ENCODE measurements around the gene COLQ.
A peak's percentile ranks its signal among the peaks of the same experiment; 100 is the strongest.
"Not testable (repeated sequence)": the region's sequence is repeated elsewhere in the genome, so short reads cannot be mapped to it uniquely, and the experiment has no call there.

Gene COLQ

GRCh38 chr3:15430624-15431023 lies 90.9 kb downstream of the COLQ start:
- no peak for DNase-seq (ENCODE audit: low read depth in 1 of 2, low spot score in 1 of 2)

GRCh38 chr3:15429080-15429479 lies 92.4 kb downstream of the COLQ start:
- DNase-seq (ENCODE audit: low read depth in 1 of 2, low spot score in 1 of 2) = no peak

- DNase-seq (ENCODE audit: low read depth in 1 of 2, low spot score in 1 of 2) = peak in 1 of 2 donors; percentile 27
Measured at GRCh38 chr3:15428539-15428938, 93.0 kb downstream of the COLQ start.

- DNase-seq (ENCODE audit: low read depth in 1 of 2, low spot score in 1 of 2) = no peak
Measured at GRCh38 chr3:15427981-15428380, 93.5 kb downstream of the COLQ start.

- DNase-seq (ENCODE audit: low read depth in 1 of 2, low spot score in 1 of 2) = peak; percentile 74 to 82
Measured at GRCh38 chr3:15427182-15427880, 94.2 kb downstream of the COLQ start, which contains the start of the genes EAF1 and METTL6. EAF1 (plus strand) TSS chr3:15427598; CDS start chr3:15427780, 182 bp downstream. METTL6 (minus strand) TSS chr3:15427544; CDS start chr3:15426511, 1,033 bp downstream.

- DNase-seq (ENCODE audit: low read depth in 1 of 2, low spot score in 1 of 2) = no peak
Measured at GRCh38 chr3:15426579-15427118, 94.9 kb downstream of the COLQ start.

- no peak for DNase-seq (ENCODE audit: low read depth in 1 of 2, low spot score in 1 of 2)
Measured at GRCh38 chr3:15420871-15421270, 100.6 kb downstream of the COLQ start.

- DNase-seq (ENCODE audit: low read depth in 1 of 2, low spot score in 1 of 2) = not testable (repeated sequence)
Measured at GRCh38 chr3:15410966-15411365, 110.5 kb downstream of the COLQ start.

GRCh38 chr3:15409774-15410173 lies 111.7 kb downstream of the COLQ start:
- DNase-seq (ENCODE audit: low read depth in 1 of 2, low spot score in 1 of 2) = no peak

GRCh38 chr3:15409239-15409638 lies 112.3 kb downstream of the COLQ start:
- DNase-seq (ENCODE audit: low read depth in 1 of 2, low spot score in 1 of 2) = no peak

- peak in 1 of 2 donors; percentile 7 for DNase-seq (ENCODE audit: low read depth in 1 of 2, low spot score in 1 of 2)
Measured at GRCh38 chr3:15405448-15406050, 116.0 kb downstream of the COLQ start.

- DNase-seq (ENCODE audit: low read depth in 1 of 2, low spot score in 1 of 2) = no peak
Measured at GRCh38 chr3:15404767-15405166, 116.7 kb downstream of the COLQ start.

- no peak for DNase-seq (ENCODE audit: low read depth in 1 of 2, low spot score in 1 of 2)
Measured at GRCh38 chr3:15403965-15404364, 117.5 kb downstream of the COLQ start.

- DNase-seq (ENCODE audit: low read depth in 1 of 2, low spot score in 1 of 2) = no peak
Measured at GRCh38 chr3:15403495-15403894, 118.0 kb downstream of the COLQ start.

GRCh38 chr3:15401936-15402335 lies 119.6 kb downstream of the COLQ start:
- DNase-seq (ENCODE audit: low read depth in 1 of 2, low spot score in 1 of 2) = no peak

Data from activated CD4-positive, alpha-beta T cell treated with anti-CD3 and anti-CD28 coated beads, Interleukin-2, amount 50 U/mL, for 24 hours (primary cell).